Measurements from ENCODE around the gene CBLL1.

- no peak for TF ChIP-seq EZH2 (IDR thresholded peaks at IDR 0.05; ENCODE audit: low read depth, unreplicated experiment)
- TF ChIP-seq CTCF (conservative IDR thresholded peaks at IDR 0.05; ENCODE audit: low read depth in 2 of 2): no peak
- TF ChIP-seq POLR2AphosphoS5 (IDR thresholded peaks at IDR 0.05; ENCODE audit: low read depth): no peak
- no peak for TF ChIP-seq ZNF114 (CRISPR knock-in tag; IDR thresholded peaks at IDR 0.05)
- no peak for TF ChIP-seq ZNF331 (CRISPR knock-in tag; IDR thresholded peaks at IDR 0.05; ENCODE audit: low read depth)
- no peak for TF ChIP-seq REST (IDR thresholded peaks at IDR 0.05; ENCODE audit: unreplicated experiment)
- TF ChIP-seq EZH2phosphoT487 (IDR thresholded peaks at IDR 0.05; ENCODE audit: unreplicated experiment): no peak
- no peak for TF ChIP-seq JUNB (IDR thresholded peaks at IDR 0.05; ENCODE audit: unreplicated experiment)
- TF ChIP-seq ETS1 (IDR thresholded peaks at IDR 0.05): no peak
- no peak for TF ChIP-seq CREB1 (CRISPR knock-in tag; IDR thresholded peaks at IDR 0.05; ENCODE audit: low read depth)
- TF ChIP-seq ZNF462 (CRISPR knock-in tag; IDR thresholded peaks at IDR 0.05): no peak
These were observed 47.5 kb upstream of the CBLL1 start for GRCh38 chr7:107696330-107696946.

All from GM23338 (cell line).